Endothelial cell of umbilical vein (primary cell): Measurements from ENCODE around the gene RNF113B. TPM values are rescaled to one million over a fixed set of nuclear protein-coding genes. Genes with fewer than 3 reads are reported as not detected.
A peak's percentile ranks its signal among the peaks of the same experiment; 100 is the strongest.

ENCODE experiments used
- BruUV-seq: library from RNA; stranded (reverse); fragments of 400-500 nt; replicated peaks from 2 replicates; lab custom pipeline; 2021; lab: Mats Ljungman, UMichigan
- CTCF ChIA-PET: fragments of 300-600, 350-600 bp; sonication (Branson Sonifier 250); formaldehyde crosslinking; loops from one replicate; lab custom pipeline; 2021; ENCODE audit warnings: antibody characterized with exemption, inconsistent platforms; lab: Charles Lee
- POLR2A ChIA-PET: fragments of 300-600, 350-600 bp; sonication (Branson Sonifier 250); formaldehyde crosslinking; loops from one replicate; lab custom pipeline; 2021; ENCODE audit warnings: antibody characterized with exemption, inconsistent platforms; lab: Charles Lee
- DNase-seq: peaks from one replicate; pipeline ENCODE4 v3.0.0-alpha.2; 2011; ENCODE audit warnings: low read depth, low spot score
- FAIRE-seq: peaks from 2 replicates; lab custom pipeline; 2011; peaks lifted over from hg19 to GRCh38; lab: Jason Lieb, UNC
- H2AFZ ChIP-seq: 2 replicates; pipeline ENCODE4 v1.6.0; 2012; ENCODE audit warnings: low read depth, low read length, control low read depth, inconsistent platforms
- H3K27ac ChIP-seq: 2 replicates; pipeline ENCODE4 v1.5.1; 2011; ENCODE audit warnings: low read depth, mild to moderate bottlenecking, control low read depth, low read length, moderate library complexity; ENCODE audit not compliant: insufficient read depth
- H3K27me3 ChIP-seq, 2 experiments: 2 replicates each; pipeline versions ENCODE4 v1.6.0 to v1.6.1; 2011; ENCODE audit warnings: low read length in 2 of 2, mixed read lengths in 1 of 2; ENCODE audit not compliant: control insufficient read depth in 2 of 2, insufficient read depth in 2 of 2
- H3K36me3 ChIP-seq, 2 experiments: 2 replicates in 1 of 2; 3 replicates in 1 of 2; pipeline ENCODE4 v1.5.1; 2011; ENCODE audit warnings: low read length in 2 of 2, mild to moderate bottlenecking in 1 of 2, moderate library complexity in 1 of 2; ENCODE audit not compliant: control insufficient read depth in 2 of 2, insufficient read depth in 2 of 2; ENCODE audit errors: extremely low read depth in 1 of 2
- H3K4me1 ChIP-seq: 3 replicates; pipeline ENCODE4 v1.5.1; 2011; ENCODE audit warnings: mild to moderate bottlenecking, low read length; ENCODE audit not compliant: control insufficient read depth, insufficient read depth; ENCODE audit errors: extremely low read depth
- H3K4me2 ChIP-seq: 2 replicates; pipeline ENCODE4 v1.6.1; 2011; ENCODE audit warnings: low read length, control low read depth, mixed read lengths; ENCODE audit not compliant: insufficient read depth
- H3K4me3 ChIP-seq, 3 experiments: fragments of 200-600 bp in 1 of 3; sonication (generic), shearing (Covaris generic) in 1 of 3; replicated peaks in 1 of 3; 2 replicates each; pipeline ENCODE4 v1.5.1; 2011 to 2016; ENCODE audit warnings: control low read depth in 3 of 3, low read length in 3 of 3, mild to moderate bottlenecking in 2 of 3, inconsistent platforms in 1 of 3, low read depth in 1 of 3, moderate library complexity in 1 of 3; ENCODE audit not compliant: insufficient read depth in 1 of 3
- H3K79me2 ChIP-seq: 2 replicates; pipeline ENCODE4 v1.6.0; 2012; ENCODE audit warnings: low read length, inconsistent platforms; ENCODE audit not compliant: control insufficient read depth, insufficient read depth
- H3K9ac ChIP-seq: replicated peaks from 2 replicates; pipeline ENCODE3; 2011; ENCODE audit warnings: low read length, control low read depth; ENCODE audit not compliant: insufficient read depth; ENCODE audit errors: extremely low read depth
- H3K9me1 ChIP-seq: replicated peaks from 3 replicates; pipeline ENCODE4 v1.6.0; 2011; ENCODE audit warnings: mild to moderate bottlenecking, low read length; ENCODE audit not compliant: control insufficient read depth, insufficient read depth; ENCODE audit errors: extremely low read depth
- H3K9me3 ChIP-seq: replicated peaks from 2 replicates; pipeline ENCODE4 v1.5.1; 2012; ENCODE audit warnings: low read length, inconsistent platforms; ENCODE audit not compliant: control insufficient read depth, insufficient read depth
- H4K20me1 ChIP-seq: replicated peaks from 2 replicates; pipeline ENCODE3; 2011; ENCODE audit warnings: mild to moderate bottlenecking, low read length; ENCODE audit not compliant: control insufficient read depth, insufficient read depth; ENCODE audit errors: extremely low read depth
- CTCF ChIP-seq, 2 donors: IDR thresholded peaks; 1 replicate in 1 of 2; 2 replicates in 1 of 2; pipeline ENCODE4 v1.5.1; 2011; ENCODE audit warnings: low read length in 2 of 2, mild to moderate bottlenecking in 2 of 2, moderate library complexity in 2 of 2, control low read depth in 1 of 2, inconsistent platforms in 1 of 2, low read depth in 1 of 2; ENCODE audit not compliant: insufficient read depth in 1 of 2; ENCODE audit errors: extremely low read depth in 1 of 2
- EZH2 ChIP-seq: IDR thresholded peaks from 2 replicates; pipeline ENCODE4 v1.6.1; 2012; ENCODE audit warnings: borderline replicate concordance, low read depth, mild to moderate bottlenecking, moderate library complexity, low read length, inconsistent platforms; ENCODE audit not compliant: severe bottlenecking
- FOS ChIP-seq: IDR thresholded peaks from 2 replicates; pipeline ENCODE4 v1.6.1; 2011; ENCODE audit warnings: mild to moderate bottlenecking, low read length, moderate library complexity, borderline replicate concordance; ENCODE audit not compliant: insufficient read depth
- GATA2 ChIP-seq: IDR thresholded peaks from 2 replicates; pipeline ENCODE4 v1.7.0; 2011; ENCODE audit warnings: low read depth, mild to moderate bottlenecking, moderate library complexity, mixed read lengths, low read length; ENCODE audit not compliant: insufficient read length, insufficient read depth
- JUN ChIP-seq: IDR thresholded peaks from 2 replicates; pipeline ENCODE4 v1.6.1; 2011; ENCODE audit warnings: borderline replicate concordance, low read depth; ENCODE audit not compliant: insufficient read length, insufficient read depth
- MAX ChIP-seq: IDR thresholded peaks from 2 replicates; pipeline ENCODE4 v1.6.1; 2011; ENCODE audit not compliant: insufficient read depth, insufficient read length
- MYC ChIP-seq: IDR thresholded peaks from one replicate; pipeline ENCODE4 v1.6.1; 2011; ENCODE audit warnings: mild to moderate bottlenecking, low read depth, low read length
- POLR2A ChIP-seq: IDR thresholded peaks from 2 replicates; pipeline ENCODE4 v1.6.1; 2012; ENCODE audit warnings: low read depth, mild to moderate bottlenecking, control low read depth, low read length
- POLR2AphosphoS5 ChIP-seq: IDR thresholded peaks from 2 replicates; pipeline ENCODE4 v1.6.1; 2012; ENCODE audit warnings: low read depth, mild to moderate bottlenecking, control low read depth, low read length, moderate library complexity; ENCODE audit not compliant: insufficient read depth
- dilution Hi-C: fragments of 300-500 bp; cut with MboI; formaldehyde crosslinking; loops from one replicate; pipeline ENCODE4 v1.15.0; 2019; ENCODE audit warnings: low sequenced_read_pairs; ENCODE audit not compliant: extremely low pct_ligation_motif_present
- intact Hi-C: fragments of 100-400 bp; cut with micrococcal nuclease; formaldehyde crosslinking; loops from one replicate; pipeline ENCODE4 v1.10.0; 2022
- polyA plus RNA-seq, 4 experiments: library from polyadenylated mRNA; depleted of rRNA in 3 of 4; stranded (reverse) in 3 of 4; unstranded in 1 of 4; fragments of >200 nt; gene quantifications; 2 replicates each; pipeline versions ENCODE4 v1.2.1 to v1.2.3, GENCODE V29; 2011 to 2012; ENCODE audit warnings: missing spikeins in 1 of 4
- total RNA-seq: library from RNA; stranded (reverse); gene quantifications from 2 replicates; pipeline ENCODE4 v1.2.3, GENCODE V29; 2021

RNF113B gene
- total and polyA plus RNA-seq, 2 donors (not counting 3 experiments of a cell fraction or from before 2014, with no cell fraction given): not detected

GRCh38 chr13:98222081-98222554 lies 45.0 kb upstream of the RNF113B start:
- intact Hi-C loops (no loop called here), dilution Hi-C loops (no loop called here)
- no peak for TF ChIP-seq JUN
- no peak for TF ChIP-seq EZH2
- no peak for TF ChIP-seq CTCF (IDR thresholded peaks at IDR 0.05; ENCODE audit: extremely low read depth in 1 of 2, insufficient read depth in 1 of 2, low read depth in 1 of 2, low read length in 2 of 2)
- no peaks in the 10 kb centered on the region for H3K79me2 ChIP-seq
- H3K27ac ChIP-seq: no peak overlapping the region
- no TSS peak for BruUV-seq
- H3K9ac ChIP-seq: no peak overlapping the region
- peaks cover 8% of the 10 kb centered on the region for H3K4me1 ChIP-seq
- H3K9me3 ChIP-seq: no peaks in the 10 kb centered on the region
- no peaks in the 10 kb centered on the region for H3K27me3 ChIP-seq
- ChIA-PET POLR2A (no interaction called here), CTCF (interaction anchor here (1.3 kb wide), 1 partner anchor 23 kb away, joined by 3 read pairs; no protein-coding TSS in a partner anchor)
- peak; percentile 88 for DNase-seq
- no peak for FAIRE-seq
- no peak overlapping the region for H3K4me2 ChIP-seq
- no peaks in the 10 kb centered on the region for H3K36me3 ChIP-seq
- no peak overlapping the region for H2AFZ ChIP-seq
- H3K9me1 ChIP-seq: no peaks in the 10 kb centered on the region
- H3K4me3 ChIP-seq: no peak overlapping the region
- H4K20me1 ChIP-seq: no peaks in the 10 kb centered on the region

- H3K27me3 ChIP-seq: no peaks in the 10 kb centered on the region
- H3K79me2 ChIP-seq: no peaks in the 10 kb centered on the region
- TF ChIP-seq FOS: no peak
- TF ChIP-seq EZH2: no peak
- TF ChIP-seq MAX: no peak
- no peak for TF ChIP-seq POLR2A
- no peak for TF ChIP-seq JUN
- no peak for TF ChIP-seq POLR2AphosphoS5
- TF ChIP-seq CTCF (IDR thresholded peaks at IDR 0.05; ENCODE audit: extremely low read depth in 1 of 2, insufficient read depth in 1 of 2, low read depth in 1 of 2, low read length in 2 of 2): no peak
- TF ChIP-seq MYC: no peak
- no peak for TF ChIP-seq GATA2
- CTCF ChIA-PET: interaction anchor here (1.3 kb wide), 1 partner anchor 24 kb away, joined by 3 read pairs; no protein-coding TSS in a partner anchor
- H3K27ac ChIP-seq: no peak overlapping the region
- no peak overlapping the region for H3K9ac ChIP-seq
- DNase-seq (no peak), FAIRE-seq (no peak)
- no peaks in the 10 kb centered on the region for H3K9me1 ChIP-seq
- BruUV-seq: no TSS peak
- H3K4me1 ChIP-seq: peaks cover 16% of the 10 kb centered on the region
- intact Hi-C loops (no loop called here), dilution Hi-C loops (no loop called here)
- no peaks in the 10 kb centered on the region for H4K20me1 ChIP-seq
- POLR2A ChIA-PET: no interaction called here
- H2AFZ ChIP-seq: no peak overlapping the region
- H3K36me3 ChIP-seq: no peaks in the 10 kb centered on the region
- H3K9me3 ChIP-seq: no peaks in the 10 kb centered on the region
- no peak overlapping the region for H3K4me2 ChIP-seq
- no peak overlapping the region for H3K4me3 ChIP-seq
Measured at GRCh38 chr13:98221234-98221633, 44.2 kb upstream of the RNF113B start.
